GM12892 (cell line): Measurements from ENCODE around the gene SRSF3.

Source experiments
- DNase-seq: peaks from one replicate; pipeline ENCODE4 v3.0.0; 2011; ENCODE audit not compliant: insufficient read length
- FAIRE-seq: peaks from 2 replicates; lab custom pipeline; 2011; peaks lifted over from hg19 to GRCh38; lab: Jason Lieb, UNC
- POLR2A ChIP-seq: IDR thresholded peaks from 2 replicates; pipeline ENCODE4 v1.6.1; 2011; ENCODE audit warnings: low read depth, low read length, control low read depth
- POLR2AphosphoS5 ChIP-seq: IDR thresholded peaks from 2 replicates; pipeline ENCODE4 v1.6.1; 2011; ENCODE audit warnings: low read depth, low read length, control low read depth
- TAF1 ChIP-seq: IDR thresholded peaks from 2 replicates; pipeline ENCODE4 v1.6.1; 2011; ENCODE audit warnings: low read depth, mild to moderate bottlenecking, control low read depth, low read length, borderline replicate concordance

SRSF3 gene

DNA sequence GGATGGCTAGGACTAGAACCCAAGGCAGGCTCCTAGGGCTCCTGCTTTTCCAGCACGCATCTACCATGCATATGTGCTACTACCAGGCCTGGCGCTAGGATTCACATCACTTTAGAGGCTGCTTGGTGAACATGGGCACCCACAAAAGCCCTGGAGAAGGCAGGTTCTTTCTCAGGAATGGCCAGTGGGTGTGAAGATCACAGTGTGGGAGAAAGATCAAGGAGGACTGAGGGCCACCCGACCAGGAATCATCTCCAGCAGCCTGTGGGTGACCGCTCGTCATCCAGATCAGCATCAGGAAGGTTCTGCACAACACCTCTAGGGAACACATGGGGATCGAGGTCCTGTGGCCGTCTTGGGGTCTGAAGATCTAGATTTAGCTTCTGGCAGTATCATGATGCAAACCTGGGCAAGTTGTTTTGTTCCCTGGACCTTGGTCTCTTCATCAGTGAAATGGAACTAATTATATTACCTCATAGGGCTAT is 27.3 kb downstream of the SRSF3 start:
- FAIRE-seq = no peak
- no peak for TF ChIP-seq TAF1
- TF ChIP-seq POLR2A = no peak
- TF ChIP-seq POLR2AphosphoS5 = no peak
- DNase-seq = no peak

DNA sequence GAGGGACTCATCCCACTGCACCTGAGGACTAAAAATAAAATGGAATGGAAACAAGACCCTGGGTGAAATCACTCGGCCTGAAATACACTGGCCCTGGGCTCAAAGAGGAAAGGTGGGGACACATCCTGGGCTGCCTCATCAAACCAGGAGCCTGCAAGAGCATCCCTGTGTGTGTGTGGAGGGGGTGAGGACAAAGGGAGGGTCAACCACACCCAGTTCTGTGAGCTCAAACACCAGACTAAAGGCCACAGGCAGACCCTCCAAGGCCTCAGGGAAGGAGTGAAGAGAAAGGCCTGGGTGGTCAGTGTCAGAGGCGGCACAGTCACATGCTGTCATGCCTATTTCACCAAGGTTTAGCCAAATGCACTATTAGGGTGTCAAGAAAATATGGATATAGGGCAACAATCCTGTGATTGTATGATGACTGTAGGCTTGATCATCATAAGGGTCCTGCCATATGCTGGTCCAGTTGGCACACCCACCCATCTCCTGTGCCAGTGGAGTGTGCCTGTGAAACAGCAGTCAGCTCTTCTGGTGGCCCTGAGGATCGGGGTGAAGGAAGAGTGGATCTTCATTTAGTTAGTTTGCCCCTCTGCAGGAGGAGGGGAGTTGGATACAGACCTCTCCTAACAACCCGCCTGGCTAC is 28.9 kb downstream of the SRSF3 start:
- FAIRE-seq (no peak), DNase-seq (no peak)
- no peak for TF ChIP-seq TAF1
- no peak for TF ChIP-seq POLR2A
- no peak for TF ChIP-seq POLR2AphosphoS5

DNA sequence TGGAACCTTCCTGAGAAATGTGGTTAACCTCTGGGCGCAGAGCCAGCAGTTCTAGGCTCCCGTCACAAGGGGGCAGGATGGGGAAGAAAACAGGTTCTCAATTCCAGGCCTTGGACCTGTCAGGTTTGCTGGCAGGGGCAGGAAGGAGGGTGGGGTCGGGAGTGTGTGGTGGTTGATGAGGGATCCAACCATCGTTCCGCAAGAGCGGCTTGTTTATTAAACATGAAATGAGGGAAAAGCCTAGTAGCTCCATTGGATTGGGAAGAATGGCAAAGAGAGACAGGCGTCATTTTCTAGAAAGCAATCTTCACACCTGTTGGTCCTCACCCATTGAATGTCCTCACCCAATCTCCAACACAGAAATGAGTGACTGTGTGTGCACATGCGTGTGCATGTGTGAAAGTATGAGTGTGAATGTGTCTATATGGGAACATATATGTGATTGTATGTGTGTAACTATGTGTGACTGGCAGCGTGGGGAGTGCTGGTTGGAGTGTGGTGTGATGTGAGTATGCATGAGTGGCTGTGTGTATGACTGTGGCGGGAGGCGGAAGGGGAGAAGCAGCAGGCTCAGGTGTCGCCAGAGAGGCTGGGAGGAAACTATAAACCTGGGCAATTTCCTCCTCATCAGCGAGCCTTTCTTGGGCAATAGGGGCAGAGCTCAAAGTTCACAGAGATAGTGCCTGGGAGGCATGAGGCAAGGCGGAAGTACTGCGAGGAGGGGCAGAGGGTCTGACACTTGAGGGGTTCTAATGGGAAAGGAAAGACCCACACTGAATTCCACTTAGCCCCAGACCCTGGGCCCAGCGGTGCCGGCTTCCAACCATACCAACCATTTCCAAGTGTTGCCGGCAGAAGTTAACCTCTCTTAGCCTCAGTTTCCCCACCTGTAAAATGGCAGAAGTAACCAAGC is 29.6 kb downstream of the SRSF3 start:
- peak; percentile 84 for FAIRE-seq
- peak; percentile 69 for DNase-seq
- TF ChIP-seq POLR2AphosphoS5 = no peak

DNA sequence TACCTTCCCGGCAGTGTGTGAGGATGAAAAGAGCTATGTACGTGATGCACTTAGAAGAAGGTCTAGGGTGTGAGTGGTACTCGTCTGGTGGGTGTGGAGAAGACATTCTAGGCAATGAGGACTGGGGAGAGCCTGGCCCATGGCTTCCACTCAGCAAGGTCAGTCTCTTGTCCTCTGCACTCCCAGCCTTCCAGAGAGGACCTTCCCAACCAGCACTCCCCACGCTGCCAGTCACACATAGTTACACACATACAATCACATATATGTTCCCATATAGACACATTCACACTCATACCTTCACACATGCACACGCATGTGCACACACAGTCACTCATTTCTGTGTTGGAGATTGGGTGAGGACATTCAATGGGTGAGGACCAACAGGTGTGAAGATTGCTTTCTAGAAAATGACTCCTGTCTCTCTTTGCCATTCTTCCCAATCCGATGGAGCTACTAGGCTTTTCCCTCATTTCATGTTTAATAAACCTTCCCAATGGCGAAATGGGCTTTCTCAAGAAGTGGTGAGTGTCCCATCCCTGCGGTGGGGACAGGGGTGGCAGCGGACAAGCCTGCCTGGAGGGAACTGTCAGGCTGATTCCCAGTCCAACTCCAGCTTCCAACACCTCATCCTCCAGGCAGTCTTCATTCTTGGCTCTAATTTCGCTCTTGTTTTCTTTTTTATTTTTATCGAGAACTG is 30.4 kb downstream of the SRSF3 start:
- FAIRE-seq = peak; percentile 92
- DNase-seq = no peak
- TF ChIP-seq POLR2AphosphoS5 (no peak), POLR2A (no peak), TAF1 (no peak)

DNA sequence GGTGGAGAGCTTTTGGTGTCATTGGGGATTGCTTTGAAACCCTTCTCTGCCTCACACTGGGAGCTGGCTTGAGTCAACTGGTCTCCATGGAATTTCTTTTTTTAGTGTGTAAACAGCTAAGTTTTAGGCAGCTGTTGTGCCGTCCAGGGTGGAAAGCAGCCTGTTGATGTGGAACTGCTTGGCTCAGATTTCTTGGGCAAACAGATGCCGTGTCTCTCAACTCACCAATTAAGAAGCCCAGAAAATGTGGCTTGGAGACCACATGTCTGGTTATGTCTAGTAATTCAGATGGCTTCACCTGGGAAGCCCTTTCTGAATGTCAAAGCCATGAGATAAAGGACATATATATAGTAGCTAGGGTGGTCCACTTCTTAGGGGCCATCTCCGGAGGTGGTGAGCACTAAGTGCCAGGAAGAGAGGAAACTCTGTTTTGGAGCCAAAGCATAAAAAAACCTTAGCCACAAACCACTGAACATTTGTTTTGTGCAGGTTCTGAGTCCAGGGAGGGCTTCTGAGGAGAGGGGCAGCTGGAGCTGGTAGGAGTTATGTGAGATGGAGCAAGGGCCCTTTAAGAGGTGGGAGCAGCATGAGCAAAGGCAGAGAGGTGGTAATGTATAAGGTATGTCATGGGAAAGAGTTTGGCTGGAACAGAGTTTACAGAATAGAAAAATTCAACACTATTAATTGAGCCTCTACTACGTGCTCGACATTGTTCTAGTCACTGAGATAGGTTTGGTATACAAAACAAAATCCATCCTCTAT is 31.2 kb downstream of the SRSF3 start:
- FAIRE-seq (no peak), DNase-seq (no peak)
- TF ChIP-seq TAF1 = no peak

DNA sequence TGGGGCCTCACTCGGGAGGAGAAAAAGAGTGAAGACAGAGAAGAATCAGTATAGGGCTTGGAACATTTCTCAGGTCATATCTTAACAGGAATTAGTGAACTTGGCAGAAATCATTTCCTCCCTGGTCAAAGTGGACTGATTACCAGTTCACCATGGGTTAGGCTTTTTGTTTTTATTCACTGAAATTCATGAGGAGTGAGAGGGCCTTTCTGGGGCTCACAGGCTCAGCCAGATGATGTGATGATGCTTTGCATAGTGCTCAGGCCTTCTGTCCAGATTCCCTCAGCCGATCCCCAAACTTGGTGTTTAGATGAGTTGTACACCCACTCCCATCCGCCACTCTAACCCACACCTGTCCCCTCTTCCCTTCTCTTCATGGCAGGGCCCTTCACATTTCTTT is 32.5 kb downstream of the SRSF3 start:
- no peak for FAIRE-seq
- TF ChIP-seq TAF1 = no peak
- TF ChIP-seq POLR2AphosphoS5 = no peak
- TF ChIP-seq POLR2A = no peak
- no peak for DNase-seq

GRCh38 chr6:36627141-36627540 is 33.0 kb downstream of the SRSF3 start:
- no peak for TF ChIP-seq TAF1
- no peak for TF ChIP-seq POLR2A
- TF ChIP-seq POLR2AphosphoS5 = no peak
- no peak for FAIRE-seq
- DNase-seq = no peak

GRCh38 chr6:36627801-36628246 is 33.7 kb downstream of the SRSF3 start:
- no peak for TF ChIP-seq POLR2AphosphoS5
- TF ChIP-seq TAF1 = no peak
- no peak for TF ChIP-seq POLR2A
- FAIRE-seq = no peak
- no peak for DNase-seq

DNA sequence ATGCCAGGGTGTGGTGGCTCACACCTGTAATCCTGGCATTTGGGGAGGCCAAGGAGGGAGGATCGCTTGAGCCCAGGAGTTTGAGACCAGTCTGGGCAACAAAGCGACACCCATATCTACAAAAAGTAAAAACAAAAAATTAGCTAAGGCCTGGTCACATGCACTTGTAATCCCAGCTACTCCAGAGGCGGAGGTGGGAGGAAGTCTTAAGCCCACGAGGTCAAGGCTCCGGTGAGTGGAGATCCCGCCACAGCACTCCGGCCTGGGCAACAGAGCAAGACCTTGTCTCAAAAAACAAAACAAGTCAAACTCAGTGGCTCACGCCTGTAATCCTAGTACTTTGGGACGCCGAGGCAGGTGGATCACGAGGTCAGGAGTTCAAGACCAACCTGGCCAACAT is 35.6 kb downstream of the SRSF3 start:
- DNase-seq = no peak
- no peak for FAIRE-seq
- TF ChIP-seq POLR2A (no peak), TAF1 (no peak), POLR2AphosphoS5 (no peak)

GRCh38 chr6:36631326-36632011 is 37.3 kb downstream of the SRSF3 start:
- TF ChIP-seq POLR2AphosphoS5 (no peak), POLR2A (no peak), TAF1 (no peak)
- no peak for FAIRE-seq
- DNase-seq = no peak

- DNase-seq (no peak), FAIRE-seq (no peak)
- no peak for TF ChIP-seq POLR2A
Measured at GRCh38 chr6:36633370-36633769, 39.2 kb downstream of the SRSF3 start.
